ENCODE data around the gene ART3.

DNA sequence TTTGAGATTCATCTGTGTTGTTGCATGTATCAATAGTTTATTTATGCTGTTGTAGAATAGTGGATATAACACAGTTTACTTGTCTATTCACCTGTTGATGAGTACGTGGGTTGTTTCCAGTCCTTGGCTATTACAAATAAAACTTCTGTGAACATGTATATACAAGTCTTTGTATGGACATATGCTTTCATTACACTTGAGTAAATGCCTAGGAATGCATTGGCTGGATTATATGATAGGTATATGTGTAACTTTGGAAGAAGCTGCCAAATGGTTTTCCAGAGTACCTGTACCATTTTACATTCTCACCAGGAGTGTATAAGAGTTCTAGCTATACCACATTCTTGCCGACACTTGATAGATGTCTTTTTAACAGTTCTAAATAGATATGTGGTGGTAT is 16.5 kb downstream of the ART3 start:
- TF ChIP-seq, protein P1, sequence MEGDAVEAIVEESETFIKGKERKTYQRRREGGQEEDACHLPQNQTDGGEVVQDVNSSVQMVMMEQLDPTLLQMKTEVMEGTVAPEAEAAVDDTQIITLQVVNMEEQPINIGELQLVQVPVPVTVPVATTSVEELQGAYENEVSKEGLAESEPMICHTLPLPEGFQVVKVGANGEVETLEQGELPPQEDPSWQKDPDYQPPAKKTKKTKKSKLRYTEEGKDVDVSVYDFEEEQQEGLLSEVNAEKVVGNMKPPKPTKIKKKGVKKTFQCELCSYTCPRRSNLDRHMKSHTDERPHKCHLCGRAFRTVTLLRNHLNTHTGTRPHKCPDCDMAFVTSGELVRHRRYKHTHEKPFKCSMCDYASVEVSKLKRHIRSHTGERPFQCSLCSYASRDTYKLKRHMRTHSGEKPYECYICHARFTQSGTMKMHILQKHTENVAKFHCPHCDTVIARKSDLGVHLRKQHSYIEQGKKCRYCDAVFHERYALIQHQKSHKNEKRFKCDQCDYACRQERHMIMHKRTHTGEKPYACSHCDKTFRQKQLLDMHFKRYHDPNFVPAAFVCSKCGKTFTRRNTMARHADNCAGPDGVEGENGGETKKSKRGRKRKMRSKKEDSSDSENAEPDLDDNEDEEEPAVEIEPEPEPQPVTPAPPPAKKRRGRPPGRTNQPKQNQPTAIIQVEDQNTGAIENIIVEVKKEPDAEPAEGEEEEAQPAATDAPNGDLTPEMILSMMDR (IDR thresholded peaks at IDR 0.05) = no peak
- TF ChIP-seq POLR2AphosphoS5 (IDR thresholded peaks at IDR 0.05) (no peak), POLR2A (IDR thresholded peaks at IDR 0.05) (no peak)
